ENCODE results near the gene HMGCR. TPM values are rescaled to one million over a fixed set of nuclear protein-coding genes. Genes with fewer than 3 reads are reported as not detected.
A peak's percentile ranks its signal among the peaks of the same experiment; 100 is the strongest.

The HMGCR gene
- total RNA-seq, 1 experiment from 2014 or later = 101 TPM

GRCh38 chr5:75300084-75300483, 36.9 kb upstream of the HMGCR start:
- POLR2A ChIA-PET = no interaction called here

More at GRCh38 chr5:75300084-75300483, 36.9 kb upstream of the HMGCR start:
- H2AFZ ChIP-seq (ENCODE audit: low read depth, low read length, poor library complexity, severe bottlenecking) = peak overlapping the region; percentile 7
- no peaks in the 10 kb centered on the region for H3K9me3 ChIP-seq (ENCODE audit: control insufficient read depth in 1 of 2, insufficient read depth in 1 of 2, low read depth in 1 of 2, low read length in 2 of 2)
- no peak overlapping the region for H3K27ac ChIP-seq (ENCODE audit: low read depth, low read length)
- no peak overlapping the region for H3K9ac ChIP-seq (ENCODE audit: low read length)
- ChIA-PET CTCF (no interaction called here), RAD21 (ENCODE audit: low non-redundant PET in 1 of 2, low total read pairs in 2 of 2, uncharacterized antibody in 2 of 2, unreplicated experiment in 2 of 2) (no interaction called here)
- no peak overlapping the region for H3K4me2 ChIP-seq (ENCODE audit: low read length)
- TF ChIP-seq CEBPB (IDR thresholded peaks at IDR 0.05; ENCODE audit: low read depth) (no peak), ZFX (IDR thresholded peaks at IDR 0.05) (no peak), ZBTB33 (IDR thresholded peaks at IDR 0.05; ENCODE audit: extremely low read depth, insufficient replicate concordance, low read length) (no peak), FOSL1 (IDR thresholded peaks at IDR 0.05; ENCODE audit: low read depth) (no peak), SP1 (IDR thresholded peaks at IDR 0.05; ENCODE audit: low read depth) (no peak), ATF3 (IDR thresholded peaks at IDR 0.05) (no peak), REST (IDR thresholded peaks at IDR 0.05; ENCODE audit: low read depth) (no peak), JUND (IDR thresholded peaks at IDR 0.05) (no peak), CBX3 (IDR thresholded peaks at IDR 0.05; ENCODE audit: low read depth) (no peak), YY1 (IDR thresholded peaks at IDR 0.05; ENCODE audit: extremely low read depth, insufficient replicate concordance, low read depth, low read length) (no peak), CTCF (IDR thresholded peaks at IDR 0.05 in 2 of 3, conservative IDR thresholded peaks at IDR 0.05 in 1 of 3; ENCODE audit: borderline replicate concordance in 1 of 3, insufficient read depth in 1 of 3, low read depth in 2 of 3, low read length in 2 of 3) (no peak), EZH2 (IDR thresholded peaks at IDR 0.05) (no peak)
- H4K20me1 ChIP-seq (ENCODE audit: insufficient read depth) = no peaks in the 10 kb centered on the region
- H3K4me1 ChIP-seq (ENCODE audit: control insufficient read depth in 1 of 2, insufficient read depth in 2 of 2, low read length in 2 of 2) = no peaks in the 10 kb centered on the region
- no peak for DNase-seq (ENCODE audit: low read depth, low spot score)
- H3K79me2 ChIP-seq (ENCODE audit: insufficient read depth, low read length) = no peaks in the 10 kb centered on the region
- intact Hi-C loops (cut with micrococcal nuclease) = no loop called here
- ATAC-seq = no peak
- H3K36me3 ChIP-seq (ENCODE audit: control insufficient read depth in 1 of 2, insufficient read depth in 2 of 2, low read length in 2 of 2) = no peaks in the 10 kb centered on the region
- H3K4me3 ChIP-seq (replicated peaks in 1 of 2; ENCODE audit: low read depth in 1 of 2, low read length in 2 of 2) = no peak overlapping the region
- H3K27me3 ChIP-seq (ENCODE audit: insufficient read depth, low read length) = no peaks in the 10 kb centered on the region
- no TSS peak for BruUV-seq (replicated peaks)
- H3K9me2 ChIP-seq (ENCODE audit: insufficient read depth) = no peaks in the 10 kb centered on the region
